Middle frontal gyrus (tissue), 1 donor: Measurements from ENCODE around the gene VIL1.

Experiments used
- DNase-seq: peaks from one replicate; pipeline ENCODE4 v3.0.0-alpha.2; 2015; ENCODE audit warnings: low spot score; ENCODE audit errors: extremely low spot score

The VIL1 gene

DNA sequence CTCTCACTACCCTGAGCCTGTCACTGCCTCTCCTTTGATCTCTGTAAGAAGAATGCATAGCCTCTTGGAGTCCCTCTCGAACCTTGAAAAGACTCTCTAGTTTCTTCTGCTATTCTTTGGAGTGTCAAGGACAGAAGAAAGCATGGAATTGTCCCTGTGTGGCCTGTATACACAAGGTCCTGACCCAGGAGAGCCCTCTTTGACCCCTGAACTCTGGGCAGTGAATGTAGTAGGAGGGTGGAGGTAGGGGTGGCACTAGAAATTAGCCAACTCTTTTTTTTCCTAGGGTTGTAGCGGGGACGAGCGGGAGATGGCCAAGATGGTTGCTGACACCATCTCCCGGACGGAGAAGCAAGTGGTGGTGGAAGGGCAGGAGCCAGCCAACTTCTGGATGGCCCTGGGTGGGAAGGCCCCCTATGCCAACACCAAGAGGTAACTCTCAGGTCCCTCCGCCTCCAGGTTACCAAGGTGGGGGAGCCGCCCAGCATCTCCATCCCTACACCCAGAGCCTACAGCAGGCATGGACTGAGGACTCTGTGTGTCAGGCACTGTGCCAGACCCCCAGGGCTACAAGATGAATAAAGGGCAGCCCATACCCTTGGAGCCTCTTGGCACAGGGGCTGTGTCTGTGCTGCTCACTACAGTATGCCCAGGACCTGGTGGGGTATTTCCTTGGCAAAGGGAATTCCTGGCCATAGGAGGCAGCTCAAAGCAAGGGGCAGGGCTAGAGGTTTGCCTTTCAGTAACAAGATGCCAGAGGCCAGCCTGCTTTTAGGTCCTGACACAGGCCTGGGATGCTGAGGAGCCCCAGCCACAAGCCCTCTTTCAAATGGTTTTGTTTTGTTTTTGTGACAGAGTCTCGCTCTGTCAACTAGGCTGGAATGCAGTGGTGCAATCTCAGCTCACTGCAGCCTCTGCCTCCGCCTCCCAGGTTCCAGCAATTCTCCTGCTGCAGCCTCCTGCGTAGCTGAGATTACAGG, 16.4 kb downstream of the VIL1 start:
- no peak for DNase-seq

DNA sequence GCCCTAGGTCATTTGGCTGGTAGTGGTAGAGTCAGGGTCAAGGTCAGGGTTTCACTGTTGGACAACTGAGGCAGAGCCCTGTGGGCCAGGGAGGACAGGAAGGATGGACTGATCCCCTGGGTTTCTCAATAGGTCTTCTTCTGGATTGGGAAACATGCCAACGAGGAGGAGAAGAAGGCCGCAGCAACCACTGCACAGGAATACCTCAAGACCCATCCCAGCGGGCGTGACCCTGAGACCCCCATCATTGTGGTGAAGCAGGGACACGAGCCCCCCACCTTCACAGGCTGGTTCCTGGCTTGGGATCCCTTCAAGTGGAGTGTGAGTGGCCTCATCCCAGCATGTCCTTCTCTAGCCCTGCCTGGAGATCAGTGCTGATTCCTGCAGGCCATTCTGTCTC, 18.1 kb downstream of the VIL1 start:
- DNase-seq, result no peak

DNA sequence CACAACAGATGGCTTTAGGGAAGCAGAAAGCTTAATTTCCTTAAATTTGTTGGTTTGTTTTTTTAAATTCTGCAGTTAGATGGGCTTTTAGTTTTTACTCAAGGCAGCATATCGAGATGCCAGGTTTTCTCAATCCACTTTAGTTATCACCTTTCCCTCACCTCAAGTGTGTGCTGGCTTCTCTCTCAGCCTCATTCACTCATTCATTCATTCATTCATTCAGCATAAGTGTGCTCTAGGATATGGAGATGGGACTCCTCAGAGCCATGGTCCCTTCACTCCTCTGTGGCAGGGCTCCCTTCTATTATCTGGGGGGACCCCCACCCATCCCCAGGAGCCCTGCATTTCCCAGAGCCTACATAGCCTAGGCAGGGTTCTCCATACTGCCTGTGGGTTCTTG, 19.0 kb downstream of the VIL1 start:
- no peak for DNase-seq

DNA sequence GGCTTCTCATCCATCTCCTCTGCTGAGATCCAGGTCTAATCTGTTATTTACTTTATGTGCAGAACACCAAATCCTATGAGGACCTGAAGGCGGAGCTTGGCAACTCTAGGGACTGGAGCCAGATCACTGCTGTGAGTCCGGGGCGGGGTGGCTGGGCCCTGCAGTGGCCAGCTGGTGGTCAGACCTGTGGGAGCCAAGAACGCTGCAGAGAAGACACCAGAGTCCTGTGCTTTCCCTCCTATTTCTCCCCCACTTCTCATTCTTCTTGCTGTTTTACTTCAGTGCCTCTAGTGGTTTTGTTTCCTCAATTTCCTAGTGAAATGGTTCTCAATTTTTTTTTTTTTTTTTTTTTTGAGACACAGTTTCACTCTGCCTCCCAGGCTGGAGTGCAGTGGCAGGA, 19.7 kb downstream of the VIL1 start:
- no peak for DNase-seq

DNA sequence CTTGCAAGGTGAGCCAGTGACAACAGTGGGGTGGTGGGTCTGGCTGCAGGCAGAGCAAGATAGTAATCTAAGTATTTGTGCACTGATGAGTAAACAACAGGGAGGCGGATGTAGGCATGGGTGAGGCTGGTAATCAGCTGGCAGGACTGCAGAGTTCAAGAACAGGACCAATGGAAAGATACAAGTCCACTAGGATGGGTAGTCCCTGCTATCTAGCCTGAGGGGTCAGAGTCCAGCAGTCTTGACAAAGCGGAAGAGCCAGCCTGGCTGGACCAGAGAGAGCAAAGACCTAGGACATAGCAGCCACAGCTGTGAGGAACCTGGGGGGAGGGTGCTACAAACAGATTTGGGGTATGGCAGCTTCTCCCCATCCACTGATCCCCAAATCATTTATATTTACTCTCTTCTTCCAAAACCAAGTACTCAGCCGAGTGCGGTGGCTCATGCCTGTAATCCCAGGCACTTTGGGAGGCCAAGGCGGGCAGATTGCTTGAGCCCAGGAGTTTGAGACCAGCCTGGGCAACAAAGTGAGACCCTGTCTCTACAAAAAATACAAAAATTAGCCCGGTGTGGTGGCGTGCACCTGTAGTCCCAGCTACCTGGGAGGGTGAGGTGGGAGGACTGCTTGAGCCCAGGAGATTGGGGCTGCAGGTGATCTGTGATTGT, 25.9 kb downstream of the VIL1 start:
- DNase-seq, result no peak

DNA sequence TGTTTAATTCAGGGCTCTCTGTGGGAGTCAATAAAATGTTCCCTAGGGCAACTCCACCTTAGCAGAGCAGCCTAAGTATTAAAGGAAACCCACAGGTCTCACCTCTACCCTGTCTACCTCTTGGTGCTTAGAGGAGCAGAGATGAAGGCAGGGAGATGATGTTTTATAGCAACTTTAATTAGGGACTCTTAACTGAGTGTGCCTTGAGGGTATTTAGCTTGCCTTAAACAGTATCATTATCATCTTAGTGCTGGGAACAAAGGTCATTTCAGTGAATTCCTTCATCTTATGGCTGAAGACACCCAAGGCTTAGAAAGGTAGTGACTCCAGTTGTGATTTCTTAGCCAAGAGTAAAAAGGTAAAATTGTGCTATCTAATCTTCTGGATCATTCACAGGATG, 26.7 kb downstream of the VIL1 start:
- no peak for DNase-seq

DNA sequence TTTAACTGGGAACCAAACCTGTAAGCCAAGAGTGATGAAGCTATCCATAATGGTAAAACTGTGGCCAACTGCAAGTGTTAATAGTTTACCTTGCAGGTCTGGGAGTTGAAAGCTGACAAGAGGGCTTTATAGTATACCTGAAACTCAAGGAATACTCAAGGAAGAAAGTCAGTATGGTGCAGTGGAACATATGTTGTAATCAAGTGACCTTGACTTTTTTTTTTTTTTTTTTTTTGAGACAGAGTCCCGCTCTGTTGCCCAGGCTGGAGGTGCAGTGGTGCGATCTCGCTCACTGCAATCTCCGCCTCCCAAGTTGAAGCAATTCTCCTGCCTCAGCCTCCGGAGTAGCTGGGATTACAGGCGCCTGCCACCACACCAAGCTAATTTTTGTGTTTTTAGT, 27.6 kb downstream of the VIL1 start:
- DNase-seq, result no peak

DNA sequence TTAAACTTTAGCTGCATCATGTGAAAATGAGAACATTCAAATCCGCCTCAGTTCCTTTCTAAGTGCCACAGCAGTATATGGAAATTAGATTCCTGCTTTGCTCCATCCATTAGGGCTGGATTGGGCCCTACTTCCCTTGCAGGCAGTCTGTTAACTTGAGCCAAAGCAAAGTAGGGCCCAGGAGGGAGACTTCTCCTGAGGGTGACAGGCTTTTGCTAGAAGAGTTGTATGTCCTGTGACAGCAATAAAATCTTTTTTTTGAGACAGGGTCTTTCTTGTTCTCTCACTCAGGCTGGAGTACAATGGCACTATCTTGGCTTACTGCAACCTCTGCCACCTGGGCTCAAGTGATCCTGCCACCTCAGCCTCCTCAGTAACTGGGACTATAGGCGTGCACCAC, 28.1 kb downstream of the VIL1 start:
- no peak for DNase-seq

DNA sequence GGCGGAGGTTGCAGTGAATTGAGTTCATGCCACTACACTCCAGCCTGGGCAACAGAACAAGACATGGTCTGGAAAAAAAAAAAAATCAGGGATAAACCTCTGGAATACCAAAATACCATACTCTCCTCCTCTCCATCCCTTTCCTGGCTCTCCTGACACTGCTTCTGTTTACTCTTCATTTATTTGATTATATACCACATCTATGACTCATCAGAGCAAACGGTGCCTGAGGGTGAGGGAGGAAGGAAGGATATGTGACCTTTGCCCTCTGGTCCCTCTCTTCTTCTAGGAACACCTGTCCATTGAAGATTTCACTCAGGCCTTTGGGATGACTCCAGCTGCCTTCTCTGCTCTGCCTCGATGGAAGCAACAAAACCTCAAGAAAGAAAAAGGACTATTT, 30.0 kb downstream of the VIL1 start:
- DNase-seq, result no peak

DNA sequence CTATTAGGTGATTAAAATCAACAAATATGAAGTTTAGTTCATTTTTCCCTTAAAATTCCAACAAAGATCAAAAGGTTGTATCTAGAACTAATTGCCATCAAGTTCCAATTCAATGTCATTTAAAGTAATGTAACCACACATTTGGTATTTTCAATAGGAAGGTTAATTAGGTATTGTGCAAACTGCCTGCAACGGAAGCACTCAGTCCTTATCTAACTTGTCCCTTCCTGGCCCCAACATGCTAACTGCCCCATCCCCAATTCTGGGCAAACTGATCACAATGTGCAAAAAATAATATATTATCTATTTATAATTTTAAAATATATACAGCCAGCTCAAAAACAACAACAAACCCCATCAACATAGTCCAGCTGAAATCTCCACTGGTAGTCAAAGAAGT, 33.2 kb downstream of the VIL1 start:
- no peak for DNase-seq

DNA sequence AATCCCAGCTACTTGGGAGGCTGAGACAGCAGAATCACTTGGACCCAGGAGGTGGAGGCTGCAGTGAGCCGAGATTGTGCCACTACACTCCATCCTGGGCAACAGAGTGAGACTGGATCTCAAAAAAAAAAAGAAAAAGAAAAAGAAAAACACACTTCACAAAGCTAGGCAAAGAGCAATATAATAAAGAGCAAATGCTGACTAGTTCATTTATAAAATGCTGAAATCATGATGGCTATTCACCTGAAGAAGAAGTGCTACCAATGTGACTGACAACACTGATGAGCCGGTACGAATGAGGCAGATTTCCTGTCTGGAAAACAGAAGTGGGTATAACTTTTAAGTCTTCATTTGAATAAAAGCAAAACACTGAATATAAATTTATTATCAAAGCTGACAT, 37.9 kb downstream of the VIL1 start:
- no peak for DNase-seq

DNA sequence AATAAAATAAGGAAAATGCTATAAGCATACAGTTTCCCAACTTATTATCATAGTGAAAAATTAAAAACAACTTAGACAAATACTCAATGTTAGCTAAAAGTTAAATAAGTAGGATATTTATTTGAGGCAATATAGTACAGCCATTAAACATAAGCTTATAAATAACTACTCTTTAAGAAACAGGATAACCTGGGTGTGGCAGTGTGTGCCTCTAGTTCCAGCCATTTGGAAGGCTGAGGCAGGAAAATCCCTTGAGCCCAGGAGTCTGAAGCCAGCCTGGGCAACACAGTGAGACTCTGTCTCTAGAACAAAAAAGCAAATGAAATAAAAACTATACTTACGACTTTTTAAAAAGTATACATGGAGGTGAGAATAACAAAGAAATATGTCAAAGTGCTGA, 39.7 kb downstream of the VIL1 start:
- DNase-seq, result no peak

DNA sequence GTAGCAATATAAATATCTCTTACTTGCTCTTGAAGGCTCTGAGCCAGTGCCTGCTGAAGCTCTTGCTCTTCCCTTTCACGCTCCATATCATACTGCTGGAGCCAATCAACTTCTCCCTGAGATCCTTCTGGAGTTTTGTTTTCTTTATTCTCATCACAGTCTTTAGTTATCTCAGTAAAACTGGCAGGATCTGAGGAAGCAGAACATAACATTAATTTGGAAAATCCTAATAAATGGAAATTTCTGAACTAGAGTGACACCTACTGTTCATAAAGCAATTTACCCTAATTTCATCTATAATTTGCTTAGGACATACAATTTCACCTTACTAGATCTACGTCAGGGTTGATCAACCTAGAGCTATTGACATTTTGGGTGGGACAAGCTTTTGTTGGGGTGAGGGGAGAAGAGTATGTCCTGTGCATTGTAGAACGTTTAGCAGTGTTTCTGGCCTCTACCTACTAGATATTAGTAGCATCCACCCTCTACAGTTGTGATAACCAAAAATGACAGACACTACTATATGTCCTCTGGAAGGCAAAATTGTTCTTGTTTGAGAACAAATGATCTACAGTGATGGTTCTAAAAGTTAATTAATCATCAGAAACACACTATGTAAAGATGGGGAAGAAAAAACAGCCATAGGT, 47.2 kb downstream of the VIL1 start:
- DNase-seq, result no peak

DNA sequence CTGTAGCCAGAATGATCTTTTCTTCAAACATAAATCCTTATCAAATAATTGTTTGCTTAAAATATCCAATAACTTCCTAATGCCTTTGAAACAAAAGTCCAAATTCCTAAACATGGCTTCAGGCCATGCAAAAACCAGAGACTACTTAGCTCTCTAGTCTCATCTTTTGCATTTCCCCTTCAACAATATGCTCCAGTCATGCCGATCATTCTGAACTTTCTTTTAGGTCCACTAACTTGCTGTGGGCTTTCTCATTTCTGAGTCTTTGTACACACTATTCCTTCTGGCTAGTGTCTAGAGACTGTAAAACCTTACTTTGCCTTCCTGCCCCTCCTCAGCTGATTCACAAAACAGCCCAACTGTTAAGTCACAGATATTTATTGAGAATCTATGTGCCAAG, 51.5 kb downstream of the VIL1 start:
- no peak for DNase-seq

DNA sequence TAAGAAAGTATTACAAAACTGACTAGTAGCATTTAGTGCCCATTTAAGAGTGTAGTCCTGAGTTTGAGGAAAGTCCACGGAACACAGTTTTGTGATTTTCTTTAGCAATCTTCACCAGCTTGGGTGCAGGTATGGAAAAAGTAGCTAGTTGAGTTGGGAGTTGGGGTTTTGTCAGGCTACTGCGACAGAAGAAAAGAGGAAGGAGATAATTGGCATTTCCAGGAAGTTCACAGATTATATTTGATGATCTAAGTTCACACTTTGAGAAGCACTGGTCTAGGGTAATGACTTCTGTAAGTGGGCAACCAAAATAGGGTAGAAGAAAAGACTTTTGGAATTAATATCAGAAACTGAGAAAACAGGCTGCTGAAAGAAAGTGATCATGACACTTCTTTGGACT, 52.1 kb downstream of the VIL1 start:
- no peak for DNase-seq

DNA sequence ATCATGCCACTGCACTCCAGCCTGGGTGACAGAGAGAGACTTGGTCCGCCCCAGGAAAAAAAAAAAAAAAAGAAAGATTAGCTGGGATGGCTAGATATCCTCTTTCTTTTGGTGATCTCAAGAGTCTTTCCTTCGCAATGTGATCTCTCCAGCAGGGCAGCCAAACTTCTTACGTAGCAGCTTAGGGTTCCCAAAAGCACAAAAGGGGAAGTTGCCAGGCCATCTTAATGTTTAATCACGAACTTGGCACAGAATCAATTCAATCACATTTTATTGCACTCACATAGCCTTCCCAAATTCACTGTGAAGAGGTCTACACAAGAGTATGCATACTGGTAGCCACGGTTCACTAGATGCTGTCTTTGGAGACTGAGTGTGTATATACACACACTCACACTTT, 53.1 kb downstream of the VIL1 start:
- no peak for DNase-seq

DNA sequence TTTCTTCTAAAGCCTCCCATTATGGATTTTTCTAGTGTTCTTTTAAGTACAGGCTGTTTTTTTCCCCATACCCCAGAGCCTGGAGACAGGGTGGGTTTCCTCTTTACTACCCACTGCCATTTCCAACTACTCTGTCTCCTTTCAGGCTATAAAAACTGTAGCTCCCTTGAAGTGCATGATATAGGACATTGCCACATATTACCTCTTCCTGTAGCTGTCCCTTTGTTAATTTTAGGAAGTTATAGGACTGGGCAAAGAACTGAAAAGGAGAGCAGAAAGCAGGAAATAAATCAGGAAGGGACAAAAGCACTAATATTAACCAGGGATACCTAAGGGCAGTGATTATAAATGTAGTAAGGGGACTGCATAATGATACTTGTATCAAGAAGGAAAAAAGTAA, 54.1 kb downstream of the VIL1 start:
- DNase-seq, result no peak

DNA sequence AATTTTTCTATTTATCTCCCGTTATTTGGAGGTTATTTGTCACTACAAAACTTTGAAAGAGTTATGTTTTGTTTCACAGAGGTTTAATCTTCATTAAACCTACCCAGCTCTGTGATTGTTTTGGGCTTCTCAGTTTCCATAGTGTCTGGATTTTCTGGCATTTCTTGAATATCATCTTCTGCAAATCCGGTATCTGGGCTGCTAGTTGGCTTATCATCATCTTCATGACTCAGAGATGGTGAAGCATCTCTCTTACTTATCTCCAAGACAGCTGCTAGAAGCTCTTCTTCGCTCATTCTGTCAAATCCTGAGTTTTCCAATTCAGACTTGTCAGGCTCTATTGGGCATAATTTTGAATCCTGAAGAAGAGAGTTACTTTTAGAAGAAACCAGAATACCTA, 55.6 kb downstream of the VIL1 start:
- no peak for DNase-seq

DNA sequence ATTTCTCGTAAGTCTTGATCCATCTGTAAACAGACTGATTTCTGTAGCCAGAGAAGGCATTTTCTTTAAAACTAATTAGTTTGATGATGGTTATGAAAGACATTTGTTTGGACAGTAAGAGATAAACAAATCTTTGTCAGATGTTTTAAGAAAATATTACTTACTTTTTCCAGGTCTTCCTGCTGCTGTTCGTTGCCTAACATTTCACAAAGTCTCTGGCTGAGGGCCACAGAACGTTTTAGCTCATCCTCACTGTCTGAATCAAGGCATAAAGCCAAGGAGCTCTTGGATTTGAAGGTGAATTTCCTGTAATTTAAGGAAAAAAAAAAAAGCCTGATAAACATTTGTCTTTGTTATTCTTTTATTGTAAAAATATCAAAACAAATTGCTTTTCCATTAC, 57.8 kb downstream of the VIL1 start:
- DNase-seq, result no peak

DNA sequence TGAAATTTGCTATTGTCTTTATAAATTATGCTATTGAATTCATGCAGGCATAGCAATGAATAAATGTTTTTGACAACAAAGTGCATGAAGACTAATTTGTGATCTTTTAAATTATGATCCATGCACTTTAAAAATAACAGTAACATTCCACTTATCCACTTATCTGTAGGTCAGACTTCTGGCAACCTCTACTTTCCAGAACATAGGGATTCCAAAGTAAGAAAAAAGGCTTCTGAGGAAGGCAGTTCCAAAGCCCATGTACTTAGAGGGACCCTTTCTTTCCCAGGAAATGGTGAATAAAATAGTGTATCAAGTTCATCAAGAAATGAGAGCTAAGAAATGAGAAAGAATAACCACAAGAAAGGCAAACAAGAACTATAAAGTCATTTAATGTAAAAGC, 58.3 kb downstream of the VIL1 start:
- DNase-seq, result no peak

DNA sequence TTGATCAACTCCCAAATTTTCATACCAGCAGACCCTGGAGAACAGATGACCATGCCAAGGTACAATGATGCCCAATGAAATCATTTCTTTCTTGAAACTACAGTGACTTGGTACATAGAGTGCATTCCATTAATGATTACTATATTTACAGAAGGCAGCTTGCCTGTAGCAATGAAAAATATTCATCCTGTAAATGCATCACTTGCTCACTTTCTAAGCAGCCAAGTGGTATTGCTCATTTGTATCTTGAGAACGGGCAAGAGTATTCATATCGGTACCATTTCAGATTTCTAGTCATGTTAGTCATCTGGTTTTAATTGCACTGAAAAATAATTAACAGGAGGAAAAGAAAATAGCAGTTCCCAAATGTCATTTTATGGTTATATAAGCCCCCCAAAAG, 59.6 kb downstream of the VIL1 start:
- no peak for DNase-seq

DNA sequence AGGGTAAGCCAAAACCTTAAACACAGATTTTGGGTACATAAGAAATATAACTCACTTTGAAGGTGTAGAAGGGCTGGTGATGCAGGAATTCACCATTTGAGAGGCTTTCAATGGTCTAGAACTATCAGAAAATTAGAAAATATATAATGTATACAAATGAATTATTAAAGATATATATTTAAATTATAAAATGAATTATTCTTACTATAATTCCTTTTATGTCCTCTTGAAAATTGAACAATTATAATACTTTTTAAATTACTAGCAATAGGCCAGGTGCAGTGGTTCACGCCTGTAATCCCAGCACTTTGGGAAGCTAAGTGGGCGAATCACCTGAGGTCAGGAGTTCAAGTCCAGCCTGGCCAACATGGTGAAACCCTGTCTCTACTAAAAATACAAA, 60.7 kb downstream of the VIL1 start:
- DNase-seq, result no peak
